ENCODE data around the gene ANP32A. TPM values are rescaled to one million over a fixed set of nuclear protein-coding genes. Genes with fewer than 3 reads are reported as not detected.
A peak's percentile ranks its signal among the peaks of the same experiment; 100 is the strongest.

ANP32A gene
- total RNA-seq, 1 donor from 2014 or later = 129 TPM

DNA sequence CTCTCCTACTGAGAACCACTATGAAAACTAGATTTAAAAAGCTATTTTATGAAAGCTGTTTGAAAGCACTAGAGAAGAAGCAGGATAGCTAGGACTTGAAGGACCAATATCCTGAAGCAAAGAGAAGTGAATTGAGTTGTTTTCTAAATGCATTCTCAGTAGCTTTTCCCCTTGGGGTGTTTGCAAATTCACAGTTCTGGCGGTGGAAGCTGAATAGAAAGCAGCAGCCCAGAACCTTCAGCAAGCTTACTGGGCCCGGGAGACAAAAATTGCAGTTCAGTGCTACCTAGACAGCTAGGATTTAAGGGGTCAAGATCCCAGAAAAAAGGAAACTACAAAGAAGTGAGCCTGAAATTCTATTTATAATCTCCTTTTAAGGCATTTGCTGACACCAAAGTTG lies 31.3 kb upstream of the ANP32A start:
- H3K4me3 ChIP-seq = no peak overlapping the region
- H3K27ac ChIP-seq = no peak overlapping the region
- no peak for TF ChIP-seq CTCF (IDR thresholded peaks at IDR 0.05)
- DNase-seq (no peak), ATAC-seq (no peak)
- H3K36me3 ChIP-seq = no peaks in the 10 kb centered on the region
- intact Hi-C loops (cut with DNase I) = no loop called here
- H3K9me3 ChIP-seq = no peaks in the 10 kb centered on the region
- no peaks in the 10 kb centered on the region for H3K27me3 ChIP-seq (ENCODE audit: low read depth)
- H3K4me1 ChIP-seq = no peaks in the 10 kb centered on the region

GRCh38 chr15:68849497-68849896 lies 28.8 kb upstream of the ANP32A start:
- intact Hi-C loops (cut with DNase I) = no loop called here
- ATAC-seq (no peak), DNase-seq (no peak)
- no peaks in the 10 kb centered on the region for H3K36me3 ChIP-seq
- H3K9me3 ChIP-seq = no peaks in the 10 kb centered on the region
- H3K27ac ChIP-seq = no peak overlapping the region
- H3K4me3 ChIP-seq = no peak overlapping the region
- no peak for TF ChIP-seq CTCF (IDR thresholded peaks at IDR 0.05)
- peaks cover 17% of the 10 kb centered on the region for H3K27me3 ChIP-seq (ENCODE audit: low read depth)
- no peaks in the 10 kb centered on the region for H3K4me1 ChIP-seq

- no peak for ATAC-seq
- peaks cover 7% of the 10 kb centered on the region for H3K4me1 ChIP-seq
- TF ChIP-seq CTCF (IDR thresholded peaks at IDR 0.05) = no peak
- H3K36me3 ChIP-seq = no peaks in the 10 kb centered on the region
- H3K4me3 ChIP-seq = no peak overlapping the region
- H3K9me3 ChIP-seq = no peaks in the 10 kb centered on the region
- no peak for DNase-seq
- intact Hi-C loops (cut with DNase I) = no loop called here
- H3K27ac ChIP-seq = no peak overlapping the region
- peaks cover 41% of the 10 kb centered on the region for H3K27me3 ChIP-seq (ENCODE audit: low read depth)
Measured at GRCh38 chr15:68846851-68847439, 26.2 kb upstream of the ANP32A start.

DNA sequence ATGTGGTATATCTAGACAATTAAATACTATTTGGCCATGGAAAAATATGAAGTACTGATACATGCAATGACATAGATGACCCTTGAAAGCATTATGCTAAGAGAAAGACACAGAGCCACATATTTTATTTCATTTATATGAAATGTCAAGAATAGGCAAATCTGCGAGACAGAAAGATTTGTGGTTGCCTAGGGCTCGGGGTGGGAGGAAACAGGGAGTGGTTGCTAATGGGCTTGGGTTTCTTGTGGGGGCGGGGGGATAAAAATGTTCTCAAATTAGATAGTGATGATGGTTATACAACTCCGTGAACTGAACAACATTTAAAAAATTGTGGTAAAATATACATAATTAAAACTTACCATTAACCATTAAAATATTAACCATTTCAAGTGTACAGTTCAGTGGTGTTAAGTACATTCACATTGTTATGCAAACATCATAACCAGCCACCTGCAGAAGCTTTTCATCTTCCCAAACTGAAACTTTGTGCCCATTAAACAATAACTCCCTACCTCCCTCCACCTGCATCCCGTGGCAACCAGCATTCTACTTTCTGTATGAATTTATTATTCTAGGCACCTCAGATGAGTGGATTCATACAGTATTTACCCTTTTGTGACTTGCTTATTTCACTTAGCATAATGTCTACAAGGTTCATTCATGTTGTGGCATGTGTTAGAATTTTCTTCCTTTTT lies 24.3 kb upstream of the ANP32A start:
- H3K27me3 ChIP-seq (ENCODE audit: low read depth) = peaks cover 57% of the 10 kb centered on the region
- no peak for TF ChIP-seq CTCF (IDR thresholded peaks at IDR 0.05)
- DNase-seq (no peak), ATAC-seq (no peak)
- no peaks in the 10 kb centered on the region for H3K36me3 ChIP-seq
- no peak overlapping the region for H3K27ac ChIP-seq
- intact Hi-C loops (cut with DNase I) = no loop called here
- no peak overlapping the region for H3K4me3 ChIP-seq
- H3K9me3 ChIP-seq = no peaks in the 10 kb centered on the region
- H3K4me1 ChIP-seq = peaks cover 7% of the 10 kb centered on the region

- intact Hi-C loops (cut with DNase I) = no loop called here
- ATAC-seq (peak in 1 of 2 donors; percentile 32), DNase-seq (peak; percentile 52)
- peaks cover 7% of the 10 kb centered on the region for H3K4me1 ChIP-seq
- peak overlapping the region; percentile 46 for H3K4me3 ChIP-seq
- no peak overlapping the region for H3K27ac ChIP-seq
- H3K36me3 ChIP-seq = no peaks in the 10 kb centered on the region
- TF ChIP-seq CTCF (IDR thresholded peaks at IDR 0.05) = no peak
- peaks cover 57% of the 10 kb centered on the region for H3K27me3 ChIP-seq (ENCODE audit: low read depth)
- H3K9me3 ChIP-seq = no peaks in the 10 kb centered on the region
Measured at GRCh38 chr15:68843425-68844311, 23.0 kb upstream of the ANP32A start.
